Endothelial cell of umbilical vein (primary cell): Measurements from ENCODE around the gene NFIA. TPM values are rescaled to one million over a fixed set of nuclear protein-coding genes. Genes with fewer than 3 reads are reported as not detected.

Source experiments
- BruUV-seq: library from RNA; stranded (reverse); fragments of 400-500 nt; replicated peaks from 2 replicates; lab custom pipeline; 2021; lab: Mats Ljungman, UMichigan
- CTCF ChIA-PET: fragments of 300-600, 350-600 bp; sonication (Branson Sonifier 250); formaldehyde crosslinking; loops from one replicate; lab custom pipeline; 2021; ENCODE audit warnings: antibody characterized with exemption, inconsistent platforms; lab: Charles Lee
- POLR2A ChIA-PET: fragments of 300-600, 350-600 bp; sonication (Branson Sonifier 250); formaldehyde crosslinking; loops from one replicate; lab custom pipeline; 2021; ENCODE audit warnings: antibody characterized with exemption, inconsistent platforms; lab: Charles Lee
- DNase-seq: peaks from one replicate; pipeline ENCODE4 v3.0.0-alpha.2; 2011; ENCODE audit warnings: low read depth, low spot score
- FAIRE-seq: peaks from 2 replicates; lab custom pipeline; 2011; peaks lifted over from hg19 to GRCh38; lab: Jason Lieb, UNC
- H2AFZ ChIP-seq: 2 replicates; pipeline ENCODE4 v1.6.0; 2012; ENCODE audit warnings: low read depth, low read length, control low read depth, inconsistent platforms
- H3K27ac ChIP-seq: 2 replicates; pipeline ENCODE4 v1.5.1; 2011; ENCODE audit warnings: low read depth, mild to moderate bottlenecking, control low read depth, low read length, moderate library complexity; ENCODE audit not compliant: insufficient read depth
- H3K27me3 ChIP-seq, 2 experiments: 2 replicates each; pipeline versions ENCODE4 v1.6.0 to v1.6.1; 2011; ENCODE audit warnings: low read length in 2 of 2, mixed read lengths in 1 of 2; ENCODE audit not compliant: control insufficient read depth in 2 of 2, insufficient read depth in 2 of 2
- H3K36me3 ChIP-seq, 2 experiments: 2 replicates in 1 of 2; 3 replicates in 1 of 2; pipeline ENCODE4 v1.5.1; 2011; ENCODE audit warnings: low read length in 2 of 2, mild to moderate bottlenecking in 1 of 2, moderate library complexity in 1 of 2; ENCODE audit not compliant: control insufficient read depth in 2 of 2, insufficient read depth in 2 of 2; ENCODE audit errors: extremely low read depth in 1 of 2
- H3K4me1 ChIP-seq: 3 replicates; pipeline ENCODE4 v1.5.1; 2011; ENCODE audit warnings: mild to moderate bottlenecking, low read length; ENCODE audit not compliant: control insufficient read depth, insufficient read depth; ENCODE audit errors: extremely low read depth
- H3K4me2 ChIP-seq: 2 replicates; pipeline ENCODE4 v1.6.1; 2011; ENCODE audit warnings: low read length, control low read depth, mixed read lengths; ENCODE audit not compliant: insufficient read depth
- H3K4me3 ChIP-seq, 3 experiments: fragments of 200-600 bp in 1 of 3; sonication (generic), shearing (Covaris generic) in 1 of 3; replicated peaks in 1 of 3; 2 replicates each; pipeline ENCODE4 v1.5.1; 2011 to 2016; ENCODE audit warnings: control low read depth in 3 of 3, low read length in 3 of 3, mild to moderate bottlenecking in 2 of 3, inconsistent platforms in 1 of 3, low read depth in 1 of 3, moderate library complexity in 1 of 3; ENCODE audit not compliant: insufficient read depth in 1 of 3
- H3K79me2 ChIP-seq: 2 replicates; pipeline ENCODE4 v1.6.0; 2012; ENCODE audit warnings: low read length, inconsistent platforms; ENCODE audit not compliant: control insufficient read depth, insufficient read depth
- H3K9ac ChIP-seq: replicated peaks from 2 replicates; pipeline ENCODE3; 2011; ENCODE audit warnings: low read length, control low read depth; ENCODE audit not compliant: insufficient read depth; ENCODE audit errors: extremely low read depth
- H3K9me1 ChIP-seq: replicated peaks from 3 replicates; pipeline ENCODE4 v1.6.0; 2011; ENCODE audit warnings: mild to moderate bottlenecking, low read length; ENCODE audit not compliant: control insufficient read depth, insufficient read depth; ENCODE audit errors: extremely low read depth
- H3K9me3 ChIP-seq: replicated peaks from 2 replicates; pipeline ENCODE4 v1.5.1; 2012; ENCODE audit warnings: low read length, inconsistent platforms; ENCODE audit not compliant: control insufficient read depth, insufficient read depth
- H4K20me1 ChIP-seq: replicated peaks from 2 replicates; pipeline ENCODE3; 2011; ENCODE audit warnings: mild to moderate bottlenecking, low read length; ENCODE audit not compliant: control insufficient read depth, insufficient read depth; ENCODE audit errors: extremely low read depth
- CTCF ChIP-seq, 2 donors: IDR thresholded peaks; 1 replicate in 1 of 2; 2 replicates in 1 of 2; pipeline ENCODE4 v1.5.1; 2011; ENCODE audit warnings: low read length in 2 of 2, mild to moderate bottlenecking in 2 of 2, moderate library complexity in 2 of 2, control low read depth in 1 of 2, inconsistent platforms in 1 of 2, low read depth in 1 of 2; ENCODE audit not compliant: insufficient read depth in 1 of 2; ENCODE audit errors: extremely low read depth in 1 of 2
- EZH2 ChIP-seq: IDR thresholded peaks from 2 replicates; pipeline ENCODE4 v1.6.1; 2012; ENCODE audit warnings: borderline replicate concordance, low read depth, mild to moderate bottlenecking, moderate library complexity, low read length, inconsistent platforms; ENCODE audit not compliant: severe bottlenecking
- FOS ChIP-seq: IDR thresholded peaks from 2 replicates; pipeline ENCODE4 v1.6.1; 2011; ENCODE audit warnings: mild to moderate bottlenecking, low read length, moderate library complexity, borderline replicate concordance; ENCODE audit not compliant: insufficient read depth
- GATA2 ChIP-seq: IDR thresholded peaks from 2 replicates; pipeline ENCODE4 v1.7.0; 2011; ENCODE audit warnings: low read depth, mild to moderate bottlenecking, moderate library complexity, mixed read lengths, low read length; ENCODE audit not compliant: insufficient read length, insufficient read depth
- JUN ChIP-seq: IDR thresholded peaks from 2 replicates; pipeline ENCODE4 v1.6.1; 2011; ENCODE audit warnings: borderline replicate concordance, low read depth; ENCODE audit not compliant: insufficient read length, insufficient read depth
- MYC ChIP-seq: IDR thresholded peaks from one replicate; pipeline ENCODE4 v1.6.1; 2011; ENCODE audit warnings: mild to moderate bottlenecking, low read depth, low read length
- POLR2A ChIP-seq: IDR thresholded peaks from 2 replicates; pipeline ENCODE4 v1.6.1; 2012; ENCODE audit warnings: low read depth, mild to moderate bottlenecking, control low read depth, low read length
- POLR2AphosphoS5 ChIP-seq: IDR thresholded peaks from 2 replicates; pipeline ENCODE4 v1.6.1; 2012; ENCODE audit warnings: low read depth, mild to moderate bottlenecking, control low read depth, low read length, moderate library complexity; ENCODE audit not compliant: insufficient read depth
- dilution Hi-C: fragments of 300-500 bp; cut with MboI; formaldehyde crosslinking; loops from one replicate; pipeline ENCODE4 v1.15.0; 2019; ENCODE audit warnings: low sequenced_read_pairs; ENCODE audit not compliant: extremely low pct_ligation_motif_present
- intact Hi-C: fragments of 100-400 bp; cut with micrococcal nuclease; formaldehyde crosslinking; loops from one replicate; pipeline ENCODE4 v1.10.0; 2022
- polyA plus RNA-seq, 4 experiments: library from polyadenylated mRNA; depleted of rRNA in 3 of 4; stranded (reverse) in 3 of 4; unstranded in 1 of 4; fragments of >200 nt; gene quantifications; 2 replicates each; pipeline versions ENCODE4 v1.2.1 to v1.2.3, GENCODE V29; 2011 to 2012; ENCODE audit warnings: missing spikeins in 1 of 4
- total RNA-seq: library from RNA; stranded (reverse); gene quantifications from 2 replicates; pipeline ENCODE4 v1.2.3, GENCODE V29; 2021
- TF ChIP-seq, protein P1 (sequence below): IDR thresholded peaks from 2 replicates; pipeline ENCODE4 v1.6.1; 2011; ENCODE audit not compliant: insufficient read depth, insufficient read length

NFIA gene
- total and polyA plus RNA-seq, 2 donors (not counting 3 experiments of a cell fraction or from before 2014, with no cell fraction given): 25.5 to 47.0 TPM

DNA sequence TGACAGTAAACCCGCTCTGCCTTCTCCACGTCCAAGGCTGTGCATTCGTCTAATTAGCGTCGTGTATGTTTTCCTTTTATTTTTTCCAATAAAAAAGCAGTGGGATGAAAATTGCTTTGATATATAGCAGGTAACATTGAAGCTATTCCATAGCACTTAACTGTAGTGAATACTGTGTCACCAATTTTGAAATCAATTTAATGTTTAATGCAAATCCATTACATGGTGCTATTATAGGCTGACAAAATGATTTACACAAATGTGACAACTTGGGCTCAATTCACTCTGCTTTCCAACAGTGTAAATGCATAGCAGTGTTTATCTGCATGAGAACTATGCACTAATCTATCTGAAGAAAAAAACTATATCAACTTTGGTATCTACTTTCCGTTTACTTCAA is 377.8 kb downstream of the NFIA start:
- ChIA-PET POLR2A (no interaction called here), CTCF (interaction anchor here (1.0 kb wide), 1 partner anchor 1489 kb away, joined by 3 read pairs; no protein-coding TSS in a partner anchor)
- Histone ChIP-seq H3K9ac (no peak overlapping the region), H3K4me1 (no peaks in the 10 kb centered on the region), H3K4me2 (no peak overlapping the region), H3K79me2 (no peaks in the 10 kb centered on the region), H3K36me3 (no peaks in the 10 kb centered on the region), H3K27ac (no peak overlapping the region), H3K27me3 (no peaks in the 10 kb centered on the region), H3K9me1 (no peaks in the 10 kb centered on the region), H2AFZ (no peak overlapping the region), H3K4me3 (no peak overlapping the region), H3K9me3 (no peaks in the 10 kb centered on the region), H4K20me1 (no peaks in the 10 kb centered on the region)
- TF ChIP-seq GATA2 (no peak), POLR2A (no peak), JUN (no peak), MYC (no peak), FOS (no peak), POLR2AphosphoS5 (no peak), EZH2 (no peak), CTCF (IDR thresholded peaks at IDR 0.05; ENCODE audit: extremely low read depth in 1 of 2, insufficient read depth in 1 of 2, low read depth in 1 of 2, low read length in 2 of 2) (no peak)
- TF ChIP-seq, protein P1, sequence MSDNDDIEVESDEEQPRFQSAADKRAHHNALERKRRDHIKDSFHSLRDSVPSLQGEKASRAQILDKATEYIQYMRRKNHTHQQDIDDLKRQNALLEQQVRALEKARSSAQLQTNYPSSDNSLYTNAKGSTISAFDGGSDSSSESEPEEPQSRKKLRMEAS: no peak
- intact Hi-C loops: no loop called here
- no peak for FAIRE-seq
- dilution Hi-C loops: no loop called here
- no TSS peak for BruUV-seq
- no peak for DNase-seq
